GM12891 (cell line): ENCODE results near the gene RPS6KA4.

ENCODE experiments used
- PAX5 ChIP-seq: IDR thresholded peaks from 2 replicates; pipeline ENCODE4 v1.6.1; 2011; ENCODE audit warnings: low read length, moderate library complexity, mild to moderate bottlenecking; ENCODE audit not compliant: insufficient read depth, severe bottlenecking
- POLR2A ChIP-seq: IDR thresholded peaks from 2 replicates; pipeline ENCODE4 v1.6.1; 2011; ENCODE audit warnings: low read depth, low read length, control low read depth
- POLR2AphosphoS5 ChIP-seq: IDR thresholded peaks from 2 replicates; pipeline ENCODE4 v1.6.1; 2011; ENCODE audit warnings: low read depth, low read length, control low read depth
- POU2F2 ChIP-seq: IDR thresholded peaks from 2 replicates; pipeline ENCODE4 v1.6.1; 2011; ENCODE audit warnings: low read depth, mild to moderate bottlenecking, control low read depth, low read length, moderate library complexity
- SPI1 ChIP-seq: IDR thresholded peaks from 2 replicates; pipeline ENCODE4 v1.6.1; 2011; ENCODE audit warnings: low read depth, low read length, control low read depth
- TAF1 ChIP-seq: IDR thresholded peaks from 2 replicates; pipeline ENCODE4 v1.6.1; 2011; ENCODE audit warnings: low read depth, low read length, control low read depth

GRCh38 chr11:64368673-64369074 is 9.7 kb downstream of the RPS6KA4 start:
- TF ChIP-seq POLR2A (no peak), POU2F2 (no peak), POLR2AphosphoS5 (no peak), SPI1 (no peak), TAF1 (no peak), PAX5 (no peak)
